ENCODE results near the gene CDKAL1.

CDKAL1 gene

DNA sequence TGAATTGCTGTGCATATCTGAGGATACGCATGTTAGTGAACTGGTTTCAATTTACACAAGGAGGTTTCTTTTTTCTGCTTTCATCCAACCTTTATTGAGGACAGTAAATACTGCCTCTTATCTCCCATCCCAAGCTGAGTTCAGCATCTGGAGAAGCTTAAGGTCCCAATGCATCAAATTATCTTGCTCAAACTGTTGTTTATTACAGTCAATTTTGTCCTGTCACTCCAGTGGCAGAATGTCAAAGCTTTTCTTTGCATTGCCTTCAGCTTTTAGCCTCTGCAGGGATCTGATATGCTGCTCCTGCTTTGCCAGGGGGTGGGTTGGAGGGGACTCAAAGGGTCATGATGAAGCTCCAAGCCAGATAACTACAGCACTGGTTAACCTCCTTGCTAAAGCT is 623.9 kb downstream of the CDKAL1 start:
- no peak for DNase-seq

DNA sequence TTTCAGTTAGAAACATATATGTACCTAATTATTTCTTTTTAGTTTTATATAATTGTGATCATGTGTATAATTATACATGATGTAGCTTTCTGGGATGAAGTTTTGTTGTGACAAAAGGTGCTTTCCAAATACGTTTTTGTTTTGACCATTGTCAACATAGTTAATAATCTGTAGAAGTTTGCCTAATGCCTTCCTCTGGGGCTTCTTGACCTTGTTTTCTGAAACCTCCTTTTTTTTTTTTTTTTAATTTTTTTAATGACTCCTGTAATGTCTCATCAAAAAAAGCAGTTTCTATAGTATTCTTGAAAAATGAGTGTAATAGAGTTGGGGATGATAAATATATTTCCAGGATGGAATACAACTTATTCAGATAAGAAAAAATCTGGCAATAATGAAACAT is 624.6 kb downstream of the CDKAL1 start:
- no peak for DNase-seq

DNA sequence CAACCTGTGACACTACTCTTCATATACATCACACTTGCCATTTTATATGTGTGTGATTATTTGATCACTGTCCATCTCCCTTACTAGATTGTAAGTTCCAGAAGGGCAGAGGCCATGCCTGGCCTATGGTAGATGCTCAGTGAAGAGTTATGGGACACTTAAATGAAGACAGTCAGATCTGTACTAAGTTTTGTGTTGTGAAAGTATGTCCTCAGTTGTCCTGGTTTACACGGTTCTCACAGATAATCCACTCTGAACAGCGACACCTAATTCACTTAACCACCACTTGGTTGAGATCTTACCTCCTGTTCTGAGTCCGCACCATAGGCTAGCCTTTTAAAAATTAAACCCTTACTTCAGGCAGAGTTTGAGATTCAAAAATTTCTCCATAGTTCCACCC is 625.2 kb downstream of the CDKAL1 start:
- DNase-seq = no peak

DNA sequence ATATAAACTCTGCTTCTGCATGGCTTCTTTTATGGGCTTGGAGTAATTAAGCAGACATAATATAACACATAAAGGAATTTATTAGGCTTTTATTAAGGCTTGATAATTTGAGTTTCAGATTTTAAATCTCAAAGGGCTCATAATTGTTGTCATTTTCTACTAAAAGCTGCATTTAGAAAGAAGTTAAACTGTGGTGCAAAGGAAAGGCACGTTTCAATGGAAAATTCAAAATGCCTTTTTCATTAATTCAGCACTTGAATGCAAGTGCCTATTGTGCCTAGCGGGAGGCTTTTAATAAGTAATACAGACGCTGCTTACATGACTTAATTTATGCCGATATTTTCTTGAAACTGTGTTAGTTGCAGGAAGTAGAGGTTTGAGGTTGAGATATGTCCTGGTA is 627.5 kb downstream of the CDKAL1 start:
- no peak for DNase-seq

DNA sequence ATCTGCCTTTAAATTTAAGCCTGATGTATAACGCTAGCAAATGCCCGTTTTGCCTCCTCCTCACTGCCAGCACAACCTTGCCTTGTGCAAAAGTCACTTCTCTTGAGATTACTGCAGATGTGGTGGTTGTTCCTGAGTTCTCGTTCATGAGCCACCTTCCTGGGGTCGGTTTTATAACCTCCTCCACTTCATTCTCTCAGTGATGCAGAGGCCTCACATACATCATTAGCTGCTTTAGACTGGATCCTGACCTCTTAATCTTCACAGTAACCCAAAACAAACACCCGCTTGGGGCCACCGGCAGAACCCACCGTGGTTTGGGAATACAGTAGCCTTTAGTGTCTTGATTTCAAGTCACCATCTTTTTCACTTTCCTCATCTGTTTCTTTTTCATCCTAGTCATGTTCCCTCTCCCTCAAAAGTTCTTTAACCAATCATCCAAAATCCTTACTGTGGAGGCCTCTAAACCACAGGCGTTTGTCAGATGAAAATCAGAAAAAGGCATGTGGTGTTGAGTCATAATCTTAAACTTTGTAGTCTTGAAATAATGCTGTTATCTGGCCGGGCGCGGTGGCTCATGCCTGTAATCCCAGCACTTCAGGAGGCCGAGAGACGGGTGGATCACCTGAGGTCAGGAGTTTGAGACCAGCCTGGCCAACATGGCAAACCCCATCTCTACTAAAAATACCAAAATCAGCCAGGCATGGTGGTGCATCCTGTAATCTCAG is 629.0 kb downstream of the CDKAL1 start:
- peak in 1 of 5 experiments; percentile 40 for DNase-seq

DNA sequence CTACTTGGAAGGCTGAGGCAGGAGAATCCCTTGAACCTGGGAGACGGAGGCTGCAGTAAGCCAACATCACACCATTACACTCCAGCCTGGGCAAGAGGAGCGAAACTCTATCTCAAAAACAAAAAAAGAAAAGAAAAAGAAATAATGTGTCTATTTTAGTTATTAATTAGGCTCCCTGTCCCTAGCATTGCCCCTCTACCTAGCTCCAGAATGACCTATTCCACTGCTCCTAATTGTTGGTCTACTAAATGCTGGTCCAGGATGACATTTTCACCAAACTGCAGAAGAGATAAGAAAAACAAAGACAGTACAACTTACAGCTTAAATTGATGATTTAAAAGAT is 629.6 kb downstream of the CDKAL1 start:
- DNase-seq = no peak

DNA sequence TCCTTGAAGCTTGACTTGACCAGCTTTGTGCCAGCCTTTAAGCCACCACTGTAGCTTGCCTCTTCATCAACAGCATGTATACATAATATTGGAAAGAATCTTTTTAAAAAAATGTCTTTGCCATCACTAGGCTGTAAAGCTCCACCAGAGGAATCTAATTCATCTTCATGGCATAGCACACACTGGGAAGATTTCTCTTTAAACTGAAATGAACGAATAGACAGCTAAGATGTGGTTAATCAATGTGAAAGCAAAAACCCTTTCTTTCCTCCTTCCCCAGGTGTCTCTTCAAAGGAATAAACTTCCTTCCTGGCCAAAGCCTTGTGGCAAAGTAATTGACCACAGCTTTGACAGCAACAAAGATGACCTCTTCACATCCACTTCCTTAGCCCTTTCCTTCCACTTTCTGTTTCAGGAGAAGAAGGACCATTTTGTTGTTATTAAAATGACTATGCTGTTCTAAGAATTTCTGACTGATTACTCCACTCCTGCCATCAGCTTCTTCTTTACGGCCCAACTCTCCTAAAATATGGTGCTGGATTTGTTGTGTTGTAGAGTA is 630.6 kb downstream of the CDKAL1 start:
- peak in 1 of 5 experiments; percentile 55 for DNase-seq

DNA sequence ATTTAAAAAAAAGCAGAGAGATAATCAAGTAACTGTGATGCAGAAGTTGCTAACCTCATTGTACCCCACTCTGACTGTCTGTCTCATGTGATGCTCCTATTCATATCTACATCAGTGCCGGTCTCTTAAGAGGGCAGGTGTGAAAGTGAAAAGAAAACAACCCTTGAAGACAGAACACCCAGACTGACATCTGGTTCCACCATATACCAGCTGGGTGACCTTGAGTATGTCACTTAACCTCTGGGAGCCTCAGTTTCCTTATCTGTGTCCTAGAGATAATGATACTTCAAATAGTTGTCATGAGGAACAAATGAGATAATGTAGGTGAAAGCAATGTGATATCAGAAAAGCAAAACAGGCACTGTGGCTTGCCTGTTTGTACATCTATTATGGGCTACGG is 632.5 kb downstream of the CDKAL1 start:
- no peak for DNase-seq

DNA sequence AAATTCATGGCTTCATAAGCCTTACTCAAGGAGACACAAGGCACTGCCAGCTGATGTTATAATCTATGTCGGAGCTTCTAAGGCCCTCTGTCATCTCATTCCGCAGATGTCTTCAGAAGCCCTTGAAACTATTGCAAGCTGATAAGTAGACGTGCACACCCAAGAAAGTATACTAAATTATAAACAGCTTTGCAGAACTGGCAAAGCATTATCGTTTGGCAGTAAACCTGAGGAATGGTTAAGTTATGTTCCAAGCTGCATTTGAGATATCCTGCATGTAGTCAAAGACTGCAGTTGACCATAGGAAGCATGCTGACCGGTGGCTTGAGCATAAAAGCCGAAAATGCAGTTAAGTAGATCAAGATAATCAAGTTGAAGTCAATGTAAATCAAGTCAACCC is 633.5 kb downstream of the CDKAL1 start:
- no peak for DNase-seq

DNA sequence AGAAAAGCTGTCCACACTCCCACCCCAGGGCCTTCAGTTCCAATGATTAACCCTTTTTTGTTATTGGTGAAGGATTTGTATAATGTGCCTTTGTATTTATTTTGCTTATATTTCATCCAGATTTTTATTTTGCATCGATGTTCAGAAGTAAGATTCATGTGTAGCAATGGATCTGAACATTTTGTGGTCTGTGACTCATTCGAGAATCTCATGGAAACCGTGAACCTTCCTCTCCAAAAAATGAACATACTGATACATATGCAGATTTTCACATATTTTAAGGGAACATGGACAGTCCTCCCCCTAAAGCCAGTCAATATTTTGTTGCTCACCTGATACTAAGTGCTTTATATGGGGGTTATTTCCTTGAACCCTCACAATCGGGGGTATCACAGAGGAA is 637.5 kb downstream of the CDKAL1 start:
- peak in 1 of 5 experiments; percentile 30 for DNase-seq

DNA sequence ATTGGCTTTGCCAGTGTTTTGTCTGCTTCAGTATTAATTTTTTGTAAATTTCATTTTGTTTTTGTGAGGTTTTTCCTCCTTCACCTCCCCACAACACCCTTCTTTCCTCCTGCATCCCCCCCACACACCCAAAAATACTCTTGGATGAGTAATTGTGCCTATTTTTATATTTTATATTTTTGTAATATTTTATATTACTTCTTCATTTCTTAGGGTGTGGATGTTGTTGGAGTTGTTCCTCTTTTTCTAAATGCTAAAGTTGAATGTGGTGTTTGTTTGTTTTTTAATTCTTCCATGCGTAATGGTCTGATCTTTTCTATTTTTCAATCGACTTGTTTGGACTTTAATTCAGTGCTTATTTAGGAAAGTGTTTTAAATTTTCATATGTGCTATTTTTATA is 638.8 kb downstream of the CDKAL1 start:
- DNase-seq = no peak

DNA sequence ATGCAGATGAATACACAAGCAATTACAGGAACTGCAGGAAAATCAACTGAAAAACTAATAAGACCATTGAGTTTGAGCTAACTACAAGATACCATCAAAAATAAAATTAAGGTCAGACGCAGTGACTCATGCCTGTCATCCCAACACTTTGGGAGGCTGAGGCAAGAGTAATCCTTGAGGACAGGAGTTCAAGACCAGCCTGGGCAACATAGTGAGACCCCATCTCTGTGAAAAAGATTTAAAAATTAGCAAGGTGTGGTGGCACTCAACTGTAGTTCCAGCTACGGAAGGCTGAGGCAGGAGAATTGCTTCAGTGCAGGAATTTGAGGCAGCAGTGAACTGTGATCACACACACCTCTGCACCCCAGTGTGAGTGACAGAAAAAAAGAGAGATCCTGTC is 639.4 kb downstream of the CDKAL1 start:
- DNase-seq = no peak

DNA sequence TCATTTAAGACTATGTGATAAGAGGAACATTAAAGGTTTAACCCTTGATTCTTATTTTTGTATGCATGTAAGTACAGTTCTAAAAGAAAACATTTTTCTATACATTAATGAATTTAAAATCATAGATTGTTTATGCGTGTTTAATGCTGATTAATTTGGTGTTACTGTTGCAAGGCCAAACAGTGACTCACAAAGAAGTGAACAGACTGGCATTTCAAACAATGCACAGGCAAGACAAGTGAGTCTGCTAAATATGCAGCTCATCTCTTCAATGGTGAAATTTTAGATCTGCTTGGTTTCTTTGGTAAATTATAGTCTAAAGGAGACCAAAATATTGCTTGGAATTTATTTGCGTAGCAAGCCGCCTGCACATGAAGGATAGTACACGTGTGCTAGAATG is 641.9 kb downstream of the CDKAL1 start:
- no peak for DNase-seq

DNA sequence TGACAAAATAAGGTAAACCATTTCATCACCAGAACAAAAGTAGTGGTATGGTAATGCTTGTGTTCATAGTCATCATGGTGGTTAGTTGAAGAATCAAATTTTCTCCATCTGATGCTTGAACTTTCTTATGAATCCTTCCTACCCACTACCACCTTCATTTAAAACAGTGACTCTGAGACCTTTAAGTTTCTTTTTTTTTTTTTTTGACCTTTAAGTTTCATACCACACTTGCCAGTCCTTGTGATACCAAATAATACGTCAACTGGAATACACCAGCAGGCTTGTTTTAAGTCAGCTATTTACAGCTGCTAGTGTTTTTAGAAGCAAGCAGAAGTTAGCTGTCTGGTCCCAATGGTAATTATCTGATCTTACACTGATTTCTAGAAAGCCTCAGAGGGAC is 645.9 kb downstream of the CDKAL1 start:
- DNase-seq = peak in 1 of 5 experiments; percentile 88

DNA sequence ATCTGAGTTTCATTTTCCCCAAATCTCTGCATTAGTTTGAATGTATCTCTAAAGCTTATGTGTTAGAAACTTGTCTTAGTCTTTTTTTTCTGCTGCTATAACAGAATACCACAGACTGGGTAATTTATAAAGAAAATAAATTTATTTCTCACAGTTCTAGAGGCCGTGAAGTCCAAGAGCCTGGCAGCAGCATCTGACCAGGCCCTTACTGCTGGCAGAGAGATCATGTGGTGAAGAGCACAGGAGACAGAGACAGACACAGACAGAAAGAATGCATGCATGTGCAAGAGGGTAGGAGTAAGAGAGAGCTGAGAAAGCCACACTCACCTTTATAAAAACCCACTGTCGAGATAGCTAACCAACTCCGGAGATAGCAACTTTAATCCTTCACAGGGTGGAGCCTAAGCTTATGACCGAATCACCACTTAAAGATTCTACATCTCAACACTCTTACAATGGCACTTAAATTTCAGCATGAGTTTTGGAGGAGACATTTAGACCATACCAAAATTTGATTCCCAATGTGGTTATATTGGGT is 646.6 kb downstream of the CDKAL1 start:
- DNase-seq = peak in 1 of 5 experiments; percentile 79

DNA sequence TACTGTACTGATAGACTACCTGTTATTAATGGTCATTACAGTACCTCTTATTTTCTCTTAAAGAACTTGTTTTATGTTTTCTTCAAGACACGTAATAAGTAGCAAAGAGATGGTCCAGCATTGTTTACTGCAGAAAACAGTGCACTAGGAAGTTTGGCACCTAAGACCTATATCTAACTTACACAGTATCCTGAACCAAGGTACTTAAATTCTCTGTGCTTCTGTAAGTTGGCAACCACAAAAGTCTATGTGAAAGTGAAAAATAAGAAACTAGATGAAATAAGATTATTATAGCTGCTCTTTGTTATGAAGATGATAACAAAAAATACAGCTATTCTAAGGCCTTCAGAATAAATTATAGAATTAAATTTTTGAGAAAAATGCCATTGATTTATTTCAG is 647.6 kb downstream of the CDKAL1 start:
- peak in 1 of 5 experiments; percentile 48 for DNase-seq

DNA sequence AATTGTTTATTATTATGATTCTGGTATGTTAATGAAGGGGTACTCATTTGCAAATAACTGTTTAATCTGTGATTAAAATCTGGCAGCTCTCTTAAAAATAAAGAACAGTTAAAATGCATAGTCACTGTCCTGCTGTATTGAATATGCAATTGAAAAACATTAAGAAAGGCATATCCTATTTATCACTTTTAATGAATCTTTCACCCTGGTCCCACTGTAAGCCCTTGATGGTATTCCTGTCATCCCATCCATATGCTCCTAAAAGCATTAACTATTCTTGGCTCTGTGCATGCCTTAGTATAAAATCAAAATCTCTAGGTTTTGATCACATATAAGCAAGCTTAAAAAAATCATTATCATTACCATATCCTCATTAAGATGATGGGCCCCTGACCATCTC is 648.3 kb downstream of the CDKAL1 start:
- DNase-seq = no peak

DNA sequence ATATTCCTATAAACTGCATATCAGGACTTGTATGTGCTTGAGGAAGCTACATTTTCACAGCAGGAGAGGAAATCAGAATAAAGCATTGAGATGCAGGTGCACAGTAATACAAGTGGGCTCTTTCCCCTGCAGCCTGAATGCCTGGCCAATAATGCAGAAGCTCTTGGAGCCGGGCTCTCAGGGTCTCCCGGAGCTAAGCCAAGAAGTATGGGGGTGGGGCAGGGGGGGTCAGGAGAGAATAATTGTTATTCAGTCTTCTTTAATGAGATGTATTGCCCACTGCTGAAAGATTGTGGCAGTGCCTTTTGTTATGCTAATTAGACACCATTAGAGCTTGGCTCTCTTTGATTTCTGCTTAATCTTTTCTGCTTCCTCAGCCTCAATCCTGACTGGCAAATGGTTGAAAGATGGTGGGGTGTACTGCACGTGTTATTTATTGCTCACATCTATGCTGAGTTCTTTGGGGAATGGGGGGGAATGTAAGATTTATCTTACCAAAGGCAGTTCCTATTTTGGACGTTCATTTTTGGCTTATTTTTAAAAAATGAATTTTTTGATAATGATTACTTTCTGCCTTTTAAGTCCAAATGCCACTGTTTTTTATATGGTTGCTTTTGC is 651.7 kb downstream of the CDKAL1 start:
- no peak for DNase-seq

DNA sequence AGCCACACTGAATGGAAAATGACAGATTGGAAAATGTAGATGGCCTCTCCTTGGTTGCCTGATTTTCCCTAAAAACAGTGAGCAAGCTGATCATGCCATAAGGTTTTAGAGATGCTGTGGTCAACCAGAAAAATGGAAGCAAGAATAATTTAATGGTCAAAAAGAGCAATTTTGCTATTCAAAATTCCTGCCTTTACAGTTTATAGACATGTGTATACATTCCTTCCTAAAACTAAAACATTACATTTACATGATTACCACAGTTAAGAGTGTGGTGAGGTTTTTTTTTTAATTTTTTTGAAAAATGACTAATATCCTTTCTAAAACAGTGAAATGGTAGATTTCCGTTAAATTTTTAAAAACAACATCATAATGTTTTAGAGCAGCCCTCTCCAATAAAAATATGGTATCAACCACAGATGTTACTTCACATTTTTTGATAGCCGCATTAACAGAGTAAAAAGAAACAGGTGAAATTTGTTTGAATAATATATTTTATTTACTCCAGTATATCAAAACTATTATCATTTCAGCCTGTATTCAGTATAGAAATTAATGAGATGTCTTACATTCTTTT is 652.3 kb downstream of the CDKAL1 start:
- no peak for DNase-seq

DNA sequence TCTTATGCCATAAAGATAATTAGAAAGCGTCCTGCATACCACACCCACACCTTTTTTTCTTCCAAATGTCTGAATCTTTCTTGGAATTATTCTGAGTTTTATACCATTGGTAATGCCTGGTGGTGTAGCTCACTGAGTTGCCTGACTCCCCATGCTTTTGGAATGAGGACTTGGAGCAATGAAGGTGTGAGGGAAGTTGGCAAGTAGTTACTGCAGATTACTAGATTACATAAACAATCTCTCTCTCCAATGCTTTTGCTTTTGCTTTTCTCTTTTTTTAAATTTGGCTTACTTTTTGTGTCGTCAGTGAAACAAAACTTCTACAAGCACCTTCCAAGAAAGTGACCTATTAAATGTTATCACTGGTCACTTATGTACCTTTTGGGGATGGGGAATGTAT is 653.2 kb downstream of the CDKAL1 start:
- DNase-seq = no peak

DNA sequence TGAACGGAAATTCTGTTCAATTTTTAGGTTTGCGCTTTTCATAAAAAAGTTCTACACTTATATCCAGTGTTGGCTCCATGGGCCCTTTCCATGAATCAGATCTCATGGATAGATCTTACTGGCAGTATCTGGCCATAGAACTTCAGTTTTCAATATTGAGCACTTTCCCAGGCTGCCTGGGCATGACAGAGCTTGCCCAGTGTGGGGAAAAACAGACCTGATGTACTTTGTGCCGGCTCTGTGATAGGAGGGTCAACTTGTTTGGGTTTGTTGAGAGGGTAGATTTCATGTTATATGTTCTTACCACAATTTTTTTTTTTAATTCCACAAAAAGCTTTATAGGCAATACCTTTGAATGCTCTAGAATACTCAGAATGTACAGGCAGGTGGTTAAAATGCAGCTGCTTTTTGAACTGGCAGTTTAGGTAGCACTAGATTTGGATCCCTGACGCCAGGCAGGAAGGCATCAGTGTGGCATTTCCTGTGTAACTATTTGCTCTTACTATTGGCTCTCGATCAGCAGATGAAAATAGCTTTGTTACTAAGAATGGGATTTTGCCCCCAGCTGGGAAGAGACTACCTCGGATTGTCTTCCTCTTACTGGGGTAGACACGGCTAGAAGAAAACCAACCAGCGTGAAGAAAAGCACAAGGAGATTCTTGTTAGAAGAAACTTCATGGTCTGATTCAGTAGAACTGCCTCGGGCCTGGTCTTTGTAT is 654.4 kb downstream of the CDKAL1 start:
- no peak for DNase-seq

DNA sequence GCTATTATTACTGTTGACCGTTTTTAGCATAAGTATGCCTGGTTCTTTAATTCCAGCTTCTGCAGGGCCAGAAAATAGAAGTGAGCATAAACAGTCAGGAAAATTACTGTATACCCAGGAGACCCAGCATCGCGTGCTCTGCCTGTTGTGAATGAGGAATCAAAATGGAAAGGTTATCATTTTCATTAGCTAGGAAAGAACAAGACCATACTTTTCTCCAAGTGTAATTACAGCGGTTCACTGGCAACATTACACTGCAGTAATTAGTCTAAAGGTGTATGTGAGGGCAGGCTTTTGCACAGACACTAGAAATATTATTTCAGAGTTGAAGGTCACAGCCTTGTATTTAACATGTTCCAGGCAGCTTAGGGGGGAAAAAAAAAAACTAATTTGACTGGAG is 655.5 kb downstream of the CDKAL1 start:
- no peak for DNase-seq

DNA sequence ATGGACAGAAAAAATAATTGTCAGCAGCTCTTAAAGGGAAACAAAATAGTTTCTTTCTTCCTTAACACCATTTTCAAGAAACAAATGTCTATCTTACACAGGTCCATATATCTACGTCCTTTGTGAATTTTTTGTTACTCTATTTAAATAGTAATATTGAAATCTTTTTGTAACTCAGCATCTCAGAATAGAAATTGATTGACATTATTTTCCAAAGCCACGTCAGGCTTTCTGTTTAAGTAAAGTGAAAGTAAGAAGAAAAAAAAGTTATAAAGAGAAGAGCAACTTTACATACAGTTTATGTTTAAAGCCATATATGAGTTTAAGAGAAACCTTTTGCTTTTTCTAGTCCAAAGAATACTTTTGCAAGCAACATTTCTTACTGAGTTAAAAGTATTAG is 656.4 kb downstream of the CDKAL1 start:
- peak in 1 of 5 experiments; percentile 28 for DNase-seq
